Activated CD4-positive, alpha-beta T cell treated with anti-CD3 and anti-CD28 coated beads for 24 hours (primary cell): ENCODE results near the gene DDX10.
"Not testable (repeated sequence)": the region's sequence is repeated elsewhere in the genome, so short reads cannot be mapped to it uniquely, and the experiment has no call there.

ENCODE experiments used
- DNase-seq, 2 donors: peaks; one replicate each; pipeline ENCODE4 v3.0.0-alpha.2; 2020; ENCODE audit warnings: low read depth in 2 of 2

The DDX10 gene

GRCh38 chr11:108774037-108774730, 109.3 kb downstream of the DDX10 start:
- no peak for DNase-seq

GRCh38 chr11:108775324-108775723, 110.5 kb downstream of the DDX10 start:
- DNase-seq: no peak

- DNase-seq: not testable (repeated sequence)
Measured at GRCh38 chr11:108779147-108779546, 114.3 kb downstream of the DDX10 start.

- no peak for DNase-seq
Measured at GRCh38 chr11:108780119-108780518, 115.2 kb downstream of the DDX10 start.

- DNase-seq: no peak
Measured at GRCh38 chr11:108781946-108782345, 117.1 kb downstream of the DDX10 start.

- no peak for DNase-seq
Measured at GRCh38 chr11:108786281-108786990, 121.6 kb downstream of the DDX10 start.

- no peak for DNase-seq
Measured at GRCh38 chr11:108787105-108787504, 122.2 kb downstream of the DDX10 start.

- DNase-seq: no peak
Measured at GRCh38 chr11:108788565-108789199, 123.8 kb downstream of the DDX10 start.

- DNase-seq: no peak
Measured at GRCh38 chr11:108790501-108791299, 125.8 kb downstream of the DDX10 start.

GRCh38 chr11:108793138-108793537, 128.3 kb downstream of the DDX10 start:
- DNase-seq: no peak

- DNase-seq: no peak
Measured at GRCh38 chr11:108793611-108794010, 128.7 kb downstream of the DDX10 start.

GRCh38 chr11:108796551-108796950, 131.7 kb downstream of the DDX10 start:
- no peak for DNase-seq

GRCh38 chr11:108797578-108798100, 132.8 kb downstream of the DDX10 start:
- DNase-seq: no peak

- no peak for DNase-seq
Measured at GRCh38 chr11:108802492-108802891, 137.6 kb downstream of the DDX10 start.

- no peak for DNase-seq
Measured at GRCh38 chr11:108803776-108804175, 138.9 kb downstream of the DDX10 start.

- DNase-seq: no peak
Measured at GRCh38 chr11:108804511-108804910, 139.6 kb downstream of the DDX10 start.

- no peak for DNase-seq
Measured at GRCh38 chr11:108805030-108805429, 140.2 kb downstream of the DDX10 start.

- no peak for DNase-seq
Measured at GRCh38 chr11:108807262-108807661, 142.4 kb downstream of the DDX10 start.

GRCh38 chr11:108813086-108813485, 148.2 kb downstream of the DDX10 start:
- DNase-seq: no peak

- DNase-seq: no peak
Measured at GRCh38 chr11:108817976-108818375, 153.1 kb downstream of the DDX10 start.

- no peak for DNase-seq
Measured at GRCh38 chr11:108818971-108819370, 154.1 kb downstream of the DDX10 start.

GRCh38 chr11:108819957-108820356, 155.1 kb downstream of the DDX10 start:
- DNase-seq: no peak
